Peyer's patch (tissue), 4 donors: ENCODE measurements around the gene NKIRAS1.

ENCODE experiments used
- POLR2A ChIP-seq, 2 donors: fragments of 450-650 bp; IDR thresholded peaks; one replicate each; pipeline ENCODE4 v1.5.1; 2017; ENCODE audit warnings: antibody characterized with exemption in 2 of 2, mild to moderate bottlenecking in 2 of 2, moderate library complexity in 2 of 2
- TF ChIP-seq, protein P1 (sequence below), 6 experiments: fragments of 450-650 bp in 4 of 6; fragments of 200-600 bp in 2 of 6; sonication (generic) in 1 of 6; IDR thresholded peaks; one replicate each; pipeline ENCODE4 v1.5.1; 2017 to 2019; ENCODE audit warnings: antibody characterized with exemption in 6 of 6, mild to moderate bottlenecking in 3 of 6, moderate library complexity in 1 of 6

GRCh38 chr3:23966328-23966727, 49.5 kb upstream of the NKIRAS1 start:
- TF ChIP-seq, protein P1, sequence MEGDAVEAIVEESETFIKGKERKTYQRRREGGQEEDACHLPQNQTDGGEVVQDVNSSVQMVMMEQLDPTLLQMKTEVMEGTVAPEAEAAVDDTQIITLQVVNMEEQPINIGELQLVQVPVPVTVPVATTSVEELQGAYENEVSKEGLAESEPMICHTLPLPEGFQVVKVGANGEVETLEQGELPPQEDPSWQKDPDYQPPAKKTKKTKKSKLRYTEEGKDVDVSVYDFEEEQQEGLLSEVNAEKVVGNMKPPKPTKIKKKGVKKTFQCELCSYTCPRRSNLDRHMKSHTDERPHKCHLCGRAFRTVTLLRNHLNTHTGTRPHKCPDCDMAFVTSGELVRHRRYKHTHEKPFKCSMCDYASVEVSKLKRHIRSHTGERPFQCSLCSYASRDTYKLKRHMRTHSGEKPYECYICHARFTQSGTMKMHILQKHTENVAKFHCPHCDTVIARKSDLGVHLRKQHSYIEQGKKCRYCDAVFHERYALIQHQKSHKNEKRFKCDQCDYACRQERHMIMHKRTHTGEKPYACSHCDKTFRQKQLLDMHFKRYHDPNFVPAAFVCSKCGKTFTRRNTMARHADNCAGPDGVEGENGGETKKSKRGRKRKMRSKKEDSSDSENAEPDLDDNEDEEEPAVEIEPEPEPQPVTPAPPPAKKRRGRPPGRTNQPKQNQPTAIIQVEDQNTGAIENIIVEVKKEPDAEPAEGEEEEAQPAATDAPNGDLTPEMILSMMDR (IDR thresholded peaks at IDR 0.05), result no peak
- no peak for TF ChIP-seq POLR2A (IDR thresholded peaks at IDR 0.05)
